ENCODE data around the gene MYO7B. TPM values are rescaled to one million over a fixed set of nuclear protein-coding genes. Genes with fewer than 3 reads are reported as not detected.

Gene MYO7B
- total RNA-seq, 6 donors from 2014 or later: 1.2 to 6.1 (median 3.1) TPM

DNA sequence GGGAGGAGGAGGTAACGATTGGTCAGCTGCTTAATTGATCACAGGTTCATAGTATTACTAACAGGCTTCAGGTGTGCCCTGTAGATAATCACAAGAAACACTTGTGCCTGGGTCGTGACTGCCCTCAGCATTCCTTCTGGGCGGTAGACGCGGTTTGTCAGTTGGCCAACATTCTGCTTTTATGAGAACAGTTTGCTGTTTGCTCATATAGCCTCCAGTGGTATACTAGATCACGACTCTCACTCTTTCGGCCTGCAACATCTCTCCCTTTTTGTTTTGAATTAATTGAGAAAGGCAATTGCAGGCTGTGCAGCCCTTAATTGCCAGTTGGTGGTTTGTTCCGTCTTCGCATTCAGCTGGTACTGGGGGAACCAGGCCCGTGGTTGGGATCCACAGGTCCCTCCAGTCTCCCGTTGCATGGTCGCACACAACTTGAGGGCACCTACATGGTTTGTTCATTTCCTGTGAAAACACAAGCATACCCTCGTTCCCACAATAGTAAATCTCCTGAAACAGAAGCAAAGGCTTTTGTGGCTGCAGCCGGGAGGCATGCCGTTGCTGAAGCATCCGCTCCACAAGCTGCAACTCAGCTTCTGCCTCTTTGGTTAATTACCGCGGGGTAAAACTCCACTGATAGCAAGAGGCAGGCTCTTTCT, 80.2 kb downstream of the MYO7B start:
- WGBS, 2 donors: 68 to 77% methylated on average over 18 of the region's 18 CpGs
- H3K27me3 ChIP-seq: no peaks in the 10 kb centered on the region
- TF ChIP-seq POLR2A (IDR thresholded peaks at IDR 0.05): no peak
- TF ChIP-seq POLR2AphosphoS5 (IDR thresholded peaks at IDR 0.05): no peak
- TF ChIP-seq, protein P1, sequence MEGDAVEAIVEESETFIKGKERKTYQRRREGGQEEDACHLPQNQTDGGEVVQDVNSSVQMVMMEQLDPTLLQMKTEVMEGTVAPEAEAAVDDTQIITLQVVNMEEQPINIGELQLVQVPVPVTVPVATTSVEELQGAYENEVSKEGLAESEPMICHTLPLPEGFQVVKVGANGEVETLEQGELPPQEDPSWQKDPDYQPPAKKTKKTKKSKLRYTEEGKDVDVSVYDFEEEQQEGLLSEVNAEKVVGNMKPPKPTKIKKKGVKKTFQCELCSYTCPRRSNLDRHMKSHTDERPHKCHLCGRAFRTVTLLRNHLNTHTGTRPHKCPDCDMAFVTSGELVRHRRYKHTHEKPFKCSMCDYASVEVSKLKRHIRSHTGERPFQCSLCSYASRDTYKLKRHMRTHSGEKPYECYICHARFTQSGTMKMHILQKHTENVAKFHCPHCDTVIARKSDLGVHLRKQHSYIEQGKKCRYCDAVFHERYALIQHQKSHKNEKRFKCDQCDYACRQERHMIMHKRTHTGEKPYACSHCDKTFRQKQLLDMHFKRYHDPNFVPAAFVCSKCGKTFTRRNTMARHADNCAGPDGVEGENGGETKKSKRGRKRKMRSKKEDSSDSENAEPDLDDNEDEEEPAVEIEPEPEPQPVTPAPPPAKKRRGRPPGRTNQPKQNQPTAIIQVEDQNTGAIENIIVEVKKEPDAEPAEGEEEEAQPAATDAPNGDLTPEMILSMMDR (IDR thresholded peaks at IDR 0.05): no peak
- TF ChIP-seq EP300 (IDR thresholded peaks at IDR 0.05): no peak
- peaks cover 3 to 16% (median 8%) of the 10 kb centered on the region in 4 donors for H3K9me3 ChIP-seq
- peak in 1 of 2 donors; percentile 15 for DNase-seq
- no peaks in the 10 kb centered on the region for H3K36me3 ChIP-seq
- no peak overlapping the region for H3K4me3 ChIP-seq
- no peak for ATAC-seq (ENCODE audit: low FRiP score in 2 of 2)
- H3K27ac ChIP-seq: no peak overlapping the region
- no peaks in the 10 kb centered on the region for H3K4me1 ChIP-seq

DNA sequence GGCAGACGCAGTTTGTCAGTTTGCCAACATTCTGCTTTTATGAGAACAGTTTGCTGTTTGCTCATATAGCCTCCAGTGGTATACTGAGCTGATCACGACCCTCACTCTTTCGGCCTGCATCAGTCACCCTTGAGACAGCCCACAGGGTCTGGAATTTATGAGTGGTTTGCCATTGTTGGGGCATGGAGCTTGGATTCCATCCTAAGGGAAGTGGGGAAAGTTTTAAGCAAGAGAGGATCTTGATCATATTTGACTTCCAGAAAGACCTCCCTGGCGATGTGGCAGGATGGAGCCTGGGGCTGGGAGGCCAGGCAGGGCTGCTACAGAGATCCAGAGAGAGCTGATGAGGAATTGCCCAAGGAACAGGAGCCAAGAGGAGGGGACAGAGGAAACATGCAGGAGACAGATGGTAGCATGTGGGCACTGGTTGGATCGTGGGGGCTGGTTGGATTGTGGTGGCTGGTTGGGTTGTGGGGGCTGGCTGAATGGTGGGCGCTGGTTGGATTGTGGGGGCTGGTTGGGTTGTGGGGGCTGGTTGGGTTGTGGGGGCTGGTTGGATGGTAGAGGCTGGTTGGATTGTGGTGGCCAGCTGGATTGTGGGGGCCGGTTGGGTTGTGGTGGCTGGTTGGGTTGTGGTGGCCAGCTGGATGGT, 83.2 kb downstream of the MYO7B start:
- Histone ChIP-seq H3K4me1 (no peaks in the 10 kb centered on the region), H3K4me3 (no peak overlapping the region), H3K27ac (no peak overlapping the region), H3K9me3 (peaks cover 0 to 5% (median 2%) of the 10 kb centered on the region in 4 donors), H3K27me3 (no peaks in the 10 kb centered on the region), H3K36me3 (no peaks in the 10 kb centered on the region)
- 74 to 83% methylated on average over 7 of the region's 7 CpGs for WGBS, 2 donors
- DNase-seq: peak in 1 of 2 donors; percentile 5
- ATAC-seq (ENCODE audit: low FRiP score in 2 of 2): no peak
- TF ChIP-seq, protein P1 (IDR thresholded peaks at IDR 0.05): no peak
- TF ChIP-seq POLR2AphosphoS5 (IDR thresholded peaks at IDR 0.05) (no peak), POLR2A (IDR thresholded peaks at IDR 0.05) (no peak), EP300 (IDR thresholded peaks at IDR 0.05) (no peak)

DNA sequence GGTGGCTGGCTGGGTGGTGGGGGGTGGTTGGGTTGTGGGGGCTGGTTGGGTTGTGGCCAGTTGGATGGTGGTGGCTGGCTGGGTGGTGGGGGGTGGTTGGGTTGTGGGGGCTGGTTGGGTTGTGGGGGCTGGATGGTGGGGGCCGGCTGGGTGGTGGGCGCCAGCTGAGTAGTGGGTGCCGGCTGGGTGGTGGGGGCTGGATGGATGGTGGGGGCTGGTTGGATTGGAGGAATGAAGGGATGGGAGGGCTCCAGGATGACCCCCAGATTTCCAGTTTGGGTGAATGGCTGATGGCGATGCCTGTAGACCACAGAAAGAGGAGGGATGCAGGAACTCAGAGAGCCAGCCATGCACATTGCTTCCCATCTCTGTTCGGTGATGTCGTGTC, 83.7 kb downstream of the MYO7B start:
- DNase-seq: peak in 1 of 2 donors; percentile 8
- 92 to 99% methylated on average over 5 to 6 of the region's 6 CpGs for WGBS, 2 donors
- H3K4me1 ChIP-seq: no peaks in the 10 kb centered on the region

DNA sequence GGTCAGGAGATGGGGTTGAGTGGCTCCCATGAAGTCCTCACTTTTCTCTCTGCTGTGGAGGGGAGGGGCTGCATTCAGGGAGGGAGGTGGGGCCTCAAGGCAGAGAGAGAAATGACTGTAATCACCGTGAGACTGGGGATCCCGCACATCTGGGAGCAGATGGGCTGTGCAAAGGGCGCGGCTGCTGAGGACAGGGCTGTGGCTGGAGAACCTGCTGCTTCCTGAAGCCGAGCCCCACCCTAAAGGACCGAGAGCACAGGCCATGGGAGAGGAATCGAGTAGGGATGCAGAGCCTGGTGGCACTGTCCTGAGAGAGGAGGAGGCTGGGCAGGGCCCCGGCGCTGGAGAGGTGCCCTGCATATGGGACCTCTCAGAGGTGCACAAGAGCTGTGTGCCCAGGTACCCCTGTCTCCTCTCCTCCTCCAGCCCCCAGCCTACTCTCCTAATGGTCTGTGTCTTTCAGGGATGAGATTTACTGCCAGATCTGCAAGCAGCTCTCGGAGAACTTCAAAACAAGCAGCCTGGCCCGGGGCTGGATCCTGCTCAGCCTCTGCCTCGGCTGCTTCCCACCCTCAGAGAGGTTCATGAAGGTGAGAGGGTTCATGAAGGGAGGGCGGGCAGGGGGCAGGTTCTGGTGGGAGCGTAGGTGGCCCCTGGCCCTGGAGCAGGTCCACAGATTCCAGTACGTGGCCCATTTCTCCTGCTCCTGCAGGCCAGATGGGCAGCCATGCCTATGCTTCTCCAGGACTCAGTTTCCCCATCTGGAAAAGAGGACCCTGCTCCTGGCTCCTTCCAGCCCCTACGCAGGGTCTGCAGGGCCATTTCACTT, 84.6 kb downstream of the MYO7B start:
- H3K4me3 ChIP-seq: no peak overlapping the region
- WGBS, 2 donors: 72 to 90% methylated on average over 15 to 16 of the region's 16 CpGs
- no peaks in the 10 kb centered on the region for H3K4me1 ChIP-seq
- DNase-seq (peak; percentile 18 to 58), ATAC-seq (ENCODE audit: low FRiP score in 2 of 2) (no peak)
- H3K9me3 ChIP-seq: no peaks in the 10 kb centered on the region
- no peak overlapping the region for H3K27ac ChIP-seq
- H3K27me3 ChIP-seq: no peaks in the 10 kb centered on the region
- no peaks in the 10 kb centered on the region for H3K36me3 ChIP-seq
- TF ChIP-seq EP300 (IDR thresholded peaks at IDR 0.05): no peak
- TF ChIP-seq POLR2A (IDR thresholded peaks at IDR 0.05): no peak
- TF ChIP-seq, protein P1 (IDR thresholded peaks at IDR 0.05): no peak
- no peak for TF ChIP-seq POLR2AphosphoS5 (IDR thresholded peaks at IDR 0.05)

More for the DNA sequence above, 83.7 kb downstream of the MYO7B start:
- Histone ChIP-seq H3K9me3 (no peaks in the 10 kb centered on the region), H3K27ac (no peak overlapping the region), H3K4me3 (no peak overlapping the region), H3K27me3 (no peaks in the 10 kb centered on the region), H3K36me3 (no peaks in the 10 kb centered on the region)
- TF ChIP-seq EP300 (IDR thresholded peaks at IDR 0.05) (no peak), POLR2AphosphoS5 (IDR thresholded peaks at IDR 0.05) (no peak), POLR2A (IDR thresholded peaks at IDR 0.05) (no peak)
- TF ChIP-seq, protein P1 (IDR thresholded peaks at IDR 0.05): no peak
- no peak for ATAC-seq (ENCODE audit: low FRiP score in 2 of 2)

All from upper lobe of left lung (tissue), 6 donors.